Measurements from ENCODE around the gene PSD4.
A peak's percentile ranks its signal among the peaks of the same experiment; 100 is the strongest.

The PSD4 gene

GRCh38 chr2:113173542-113174375 lies at the start of gene PSD4:
TSS of gene PSD4 (plus strand) at chr2:113173971. CDS start at chr2:113182457, 8,486 bp downstream.
- DNase-seq (ENCODE audit: low read depth): peak; percentile 74

DNA sequence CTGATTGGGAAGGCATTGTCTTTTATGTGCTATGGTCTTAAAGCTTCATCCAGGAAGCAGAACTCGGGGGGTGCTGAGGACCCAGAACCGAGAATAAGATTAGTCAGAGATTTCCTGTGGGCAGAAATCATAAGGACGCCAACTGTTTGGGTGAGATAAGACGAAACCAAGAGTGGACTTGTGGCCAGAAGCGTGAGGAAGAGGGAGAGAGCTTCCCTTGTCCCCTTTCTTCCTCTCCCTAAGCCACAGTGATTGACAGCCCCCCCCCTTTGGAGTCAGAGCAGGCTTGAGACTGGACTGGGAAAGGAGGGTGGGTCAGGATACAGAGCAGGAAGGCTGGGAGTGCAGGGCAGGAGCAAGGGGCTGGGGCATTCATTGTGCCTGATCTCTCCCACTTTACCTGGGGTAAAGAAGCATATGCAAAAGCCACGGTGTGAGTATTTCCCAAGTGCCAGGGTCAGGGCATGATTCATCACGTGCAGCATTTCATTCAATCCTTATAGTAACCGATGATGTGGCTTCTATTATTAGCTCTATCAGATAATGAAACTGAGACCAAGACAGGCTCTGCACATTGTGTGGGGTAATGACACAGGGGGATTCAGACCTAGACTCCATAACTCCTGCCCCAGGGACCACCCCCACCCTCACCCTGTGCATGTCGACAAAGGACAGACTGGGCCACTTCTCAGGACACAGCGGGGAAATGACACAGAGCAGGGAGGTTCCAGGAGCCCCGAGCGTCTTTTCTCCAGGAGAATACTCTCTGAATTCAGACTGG lies 49.4 kb upstream of the PSD4 start:
- DNase-seq (ENCODE audit: low read depth): no peak

GRCh38 chr2:113124984-113125855 lies 48.6 kb upstream of the PSD4 start:
- DNase-seq (ENCODE audit: low read depth): no peak

DNA sequence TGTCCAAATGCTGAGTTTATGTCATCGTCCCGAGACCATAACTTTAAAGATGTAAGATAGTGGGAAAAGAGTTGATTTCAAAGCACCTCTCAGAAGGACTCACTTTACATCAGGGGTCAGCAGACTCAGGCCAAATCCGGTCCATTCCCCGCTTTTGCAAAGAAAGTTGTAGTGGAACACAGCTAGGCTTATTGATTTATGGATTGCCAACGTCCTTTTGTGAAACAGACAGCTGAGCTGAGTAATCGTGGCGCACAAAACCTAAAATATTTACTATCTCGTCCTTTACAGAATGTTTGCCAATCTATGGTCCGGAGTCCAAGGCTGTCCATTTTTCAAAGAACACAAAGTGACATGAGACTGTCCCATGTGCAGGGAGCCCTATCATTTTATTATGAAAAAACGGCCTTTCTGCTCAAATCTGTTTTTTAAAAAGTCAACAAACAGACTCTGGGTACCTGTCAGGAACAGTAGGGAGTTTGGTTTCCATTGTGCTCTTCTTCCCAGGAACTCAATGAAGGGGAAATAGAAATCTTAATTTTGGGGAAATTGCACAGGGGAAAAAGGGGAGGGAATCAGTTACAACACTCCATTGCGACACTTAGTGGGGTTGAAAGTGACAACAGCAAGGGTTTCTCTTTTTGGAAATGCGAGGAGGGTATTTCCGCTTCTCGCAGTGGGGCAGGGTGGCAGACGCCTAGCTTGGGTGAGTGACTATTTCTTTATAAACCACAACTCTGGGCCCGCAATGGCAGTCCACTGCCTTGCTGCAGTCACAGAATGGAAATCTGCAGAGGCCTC lies 46.7 kb upstream of the PSD4 start, which contains the start of gene IL1RN:
TSS of gene IL1RN (plus strand) at position 754 of the 801 bp plus-strand sequence. CDS start at position 781, 27 bp downstream.
- DNase-seq (ENCODE audit: low read depth): no peak

GRCh38 chr2:113127646-113128570 lies 45.9 kb upstream of the PSD4 start:
- DNase-seq (ENCODE audit: low read depth): no peak

GRCh38 chr2:113129519-113130078 lies 44.2 kb upstream of the PSD4 start:
- DNase-seq (ENCODE audit: low read depth): no peak

- no peak for DNase-seq (ENCODE audit: low read depth)
Measured at GRCh38 chr2:113131352-113132185, 42.2 kb upstream of the PSD4 start.

DNA sequence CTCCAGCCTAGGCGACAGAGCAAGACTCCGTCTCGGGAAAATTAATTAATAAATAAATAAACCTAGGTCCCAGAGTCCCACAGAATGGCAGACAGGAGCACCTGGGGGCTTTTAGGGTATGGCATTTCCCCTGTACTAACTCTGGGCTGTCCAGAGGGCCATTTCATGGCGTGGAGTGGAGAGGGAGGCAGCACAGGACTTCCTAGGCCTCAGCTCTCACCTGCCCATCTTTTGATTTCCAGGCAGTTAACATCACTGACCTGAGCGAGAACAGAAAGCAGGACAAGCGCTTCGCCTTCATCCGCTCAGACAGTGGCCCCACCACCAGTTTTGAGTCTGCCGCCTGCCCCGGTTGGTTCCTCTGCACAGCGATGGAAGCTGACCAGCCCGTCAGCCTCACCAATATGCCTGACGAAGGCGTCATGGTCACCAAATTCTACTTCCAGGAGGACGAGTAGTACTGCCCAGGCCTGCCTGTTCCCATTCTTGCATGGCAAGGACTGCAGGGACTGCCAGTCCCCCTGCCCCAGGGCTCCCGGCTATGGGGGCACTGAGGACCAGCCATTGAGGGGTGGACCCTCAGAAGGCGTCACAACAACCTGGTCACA lies 41.3 kb upstream of the PSD4 start:
- DNase-seq (ENCODE audit: low read depth): no peak

- DNase-seq (ENCODE audit: low read depth): no peak
Measured at GRCh38 chr2:113133704-113134598, 39.8 kb upstream of the PSD4 start.

- no peak for DNase-seq (ENCODE audit: low read depth)
Measured at GRCh38 chr2:113134717-113135116, 39.1 kb upstream of the PSD4 start.

DNA sequence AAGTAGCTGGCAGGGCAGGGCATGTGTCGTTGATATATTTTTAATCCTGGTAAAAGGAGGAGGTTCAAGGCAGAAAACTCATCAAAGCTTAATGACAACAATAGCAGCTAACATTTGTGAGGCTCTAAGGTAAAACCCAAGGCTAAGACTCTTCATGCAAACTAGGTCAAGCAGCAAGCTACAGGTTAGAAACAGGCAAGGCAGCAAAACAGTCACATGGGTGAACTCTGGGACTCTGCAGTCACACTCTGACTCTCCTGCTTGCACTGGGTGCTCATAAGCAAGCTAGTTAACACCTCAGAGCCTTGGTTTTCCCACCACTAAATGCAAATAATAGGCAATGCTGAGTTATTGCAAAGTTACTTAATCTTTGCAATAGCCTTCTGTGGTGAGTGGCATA lies 38.5 kb upstream of the PSD4 start:
- DNase-seq (ENCODE audit: low read depth): no peak

DNA sequence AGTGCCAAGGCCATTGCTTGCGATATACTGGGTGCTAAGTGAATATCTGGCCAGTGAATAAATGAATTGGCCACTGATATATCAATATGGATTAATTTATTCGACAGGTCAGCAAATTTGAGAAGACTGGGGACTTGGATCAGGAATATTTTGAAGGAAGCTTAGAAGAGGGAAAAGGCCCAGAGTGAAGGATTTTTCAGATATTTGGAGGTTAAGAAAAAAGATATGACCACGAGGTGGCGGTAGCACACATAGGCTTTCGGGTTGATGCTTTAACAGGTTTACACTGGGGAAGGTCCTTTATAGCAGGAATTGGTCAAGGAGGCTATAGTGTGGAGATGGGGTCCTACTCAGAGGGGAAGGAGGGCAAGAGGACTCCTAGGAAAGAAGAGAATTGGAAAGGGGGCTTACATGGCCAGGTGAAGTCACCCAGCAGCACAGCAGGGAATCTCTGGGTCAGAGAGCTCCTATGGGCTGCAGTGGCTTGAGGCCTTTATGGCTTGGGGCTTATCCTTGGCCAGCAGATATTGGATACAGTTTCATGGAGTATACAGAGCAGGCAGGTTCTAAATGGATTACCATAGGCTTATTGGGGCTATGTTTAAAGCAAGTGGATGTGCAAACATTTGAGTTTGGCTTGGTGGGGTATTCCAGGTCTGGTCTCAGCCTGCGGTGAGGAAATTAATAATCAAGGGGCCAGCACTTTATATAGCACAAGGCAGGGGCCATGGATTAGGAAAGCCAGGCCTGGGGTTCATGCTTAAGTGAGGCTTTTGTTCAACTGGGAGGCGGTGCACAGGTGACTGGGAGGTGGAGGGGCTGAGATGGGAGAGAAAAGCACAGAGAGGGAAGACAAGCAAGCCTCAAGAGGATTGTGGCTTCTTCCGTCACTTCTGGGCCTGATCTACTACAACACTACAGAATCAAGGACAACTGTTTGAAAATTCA lies 36.7 kb upstream of the PSD4 start:
- no peak for DNase-seq (ENCODE audit: low read depth)

DNA sequence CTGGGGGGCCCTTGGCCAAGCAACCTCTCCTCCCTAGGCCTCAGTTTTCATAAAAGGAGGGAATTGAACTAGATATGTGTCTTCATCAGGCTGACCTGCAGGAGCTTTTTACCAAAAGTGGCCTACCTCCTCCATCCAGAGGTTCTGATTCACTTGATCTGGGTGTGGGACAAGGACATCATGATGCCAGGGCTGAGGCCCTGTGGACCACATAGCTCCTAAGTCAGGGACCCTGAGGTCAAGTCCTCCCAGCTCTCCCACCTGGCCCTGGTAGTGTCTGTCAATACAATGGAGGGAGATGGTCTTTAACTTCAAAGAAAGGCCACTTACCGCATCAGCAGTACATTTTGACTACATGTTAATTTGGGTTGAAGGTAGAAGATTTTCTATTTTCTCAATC lies 35.9 kb upstream of the PSD4 start:
- DNase-seq (ENCODE audit: low read depth): no peak

GRCh38 chr2:113138428-113139322 lies 35.1 kb upstream of the PSD4 start:
- no peak for DNase-seq (ENCODE audit: low read depth)

DNA sequence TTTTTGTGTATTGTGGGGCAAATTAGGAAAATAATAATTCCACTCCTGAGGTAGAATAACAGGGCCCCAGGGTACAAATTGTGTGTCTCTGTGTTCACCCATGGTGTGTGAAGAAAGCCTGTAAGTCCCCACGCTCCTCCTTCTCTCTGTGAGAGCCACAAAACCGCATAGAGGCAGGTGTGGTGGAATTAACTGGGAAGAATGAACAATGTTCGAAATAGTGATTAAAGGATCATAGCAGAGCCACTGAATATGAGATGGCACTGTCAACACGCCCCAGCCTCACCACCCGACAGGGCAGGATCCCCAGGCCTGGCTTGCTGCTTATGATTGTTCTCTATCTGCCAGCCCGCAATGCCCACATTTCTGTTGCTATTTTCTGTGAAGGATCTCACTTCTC lies 32.3 kb upstream of the PSD4 start:
- no peak for DNase-seq (ENCODE audit: low read depth)

Data from stimulated activated CD8-positive, alpha-beta memory T cell treated with anti-CD3 and anti-CD28 coated beads, Interleukin-12 subunit alpha, Interleukin-12 subunit beta, amount 100 ng/mL, for 4 hours (primary cell).